IMR-90 (cell line): Measurements from ENCODE around the gene CES3.

Experiments
- CEBPB ChIP-seq: IDR thresholded peaks from 2 replicates; pipeline ENCODE4 v1.6.1; 2012; ENCODE audit warnings: low read depth, low read length, improper control_type of control experiment
- CHD1 ChIP-seq: IDR thresholded peaks from 2 replicates; pipeline ENCODE4 v1.6.1; 2012; ENCODE audit warnings: low read depth, low read length, improper control_type of control experiment
- CTCF ChIP-seq: conservative IDR thresholded peaks from 2 replicates; pipeline ENCODE4 v1.5.1; 2012; ENCODE audit warnings: mild to moderate bottlenecking, low read depth, low read length, improper control_type of control experiment
- MAFK ChIP-seq: IDR thresholded peaks from 2 replicates; pipeline ENCODE4 v1.6.1; 2012; ENCODE audit warnings: low read depth, low read length, improper control_type of control experiment
- MAZ ChIP-seq: IDR thresholded peaks from 2 replicates; pipeline ENCODE4 v1.6.1; 2012; ENCODE audit warnings: low read depth, mild to moderate bottlenecking, low read length, improper control_type of control experiment, moderate library complexity, borderline replicate concordance
- MXI1 ChIP-seq: IDR thresholded peaks from 2 replicates; pipeline ENCODE4 v1.6.1; 2012; ENCODE audit warnings: low read depth, mild to moderate bottlenecking, low read length, moderate library complexity, borderline replicate concordance
- POLR2A ChIP-seq: IDR thresholded peaks from 2 replicates; pipeline ENCODE4 v1.6.1; 2012; ENCODE audit warnings: mild to moderate bottlenecking, low read depth, low read length
- RAD21 ChIP-seq: IDR thresholded peaks from 2 replicates; pipeline ENCODE4 v1.6.1; 2012; ENCODE audit warnings: low read length, improper control_type of control experiment
- RFX5 ChIP-seq: IDR thresholded peaks from 2 replicates; pipeline ENCODE4 v1.8.0; 2012; ENCODE audit warnings: low read depth, mild to moderate bottlenecking, low read length, moderate library complexity
- SMC3 ChIP-seq: fragments of 150-350 bp; IDR thresholded peaks from 2 replicates; pipeline ENCODE4 v1.6.1; 2016; ENCODE audit warnings: low read depth, mild to moderate bottlenecking, antibody characterized with exemption, low read length, moderate library complexity

GRCh38 chr16:66991545-66992077 lies 30.5 kb downstream of the CES3 start:
- TF ChIP-seq CTCF: no peak
- TF ChIP-seq RAD21: no peak
- no peak for TF ChIP-seq POLR2A
- TF ChIP-seq CEBPB: no peak
- no peak for TF ChIP-seq MAFK
- TF ChIP-seq SMC3: no peak
- TF ChIP-seq MAZ: no peak
- TF ChIP-seq MXI1: no peak
- no peak for TF ChIP-seq RFX5
- TF ChIP-seq CHD1: no peak
